SK-N-SH (cell line): ENCODE measurements around the gene HECTD4.

Experiments used
- FOXJ3 ChIP-seq: sonication (generic); formaldehyde crosslinking; IDR thresholded peaks from 2 replicates; pipeline ENCODE4 v1.5.1; 2020; ENCODE audit warnings: mild to moderate bottlenecking, missing genetic modification reagents
- GABPA ChIP-seq: IDR thresholded peaks from 2 replicates; pipeline ENCODE4 v1.4.0; 2012; ENCODE audit warnings: low read depth, mild to moderate bottlenecking
- MXI1 ChIP-seq: IDR thresholded peaks from 2 replicates; pipeline ENCODE4 v1.6.1; 2012; ENCODE audit warnings: mild to moderate bottlenecking, low read depth, low read length, improper control_type of control experiment
- POLR2AphosphoS5 ChIP-seq: IDR thresholded peaks from 2 replicates; pipeline ENCODE4 v1.6.1; 2012; ENCODE audit warnings: low read depth, low read length
- TF ChIP-seq, protein P1 (sequence below): fragments of 200-600 bp; sonication (generic); IDR thresholded peaks from 2 replicates; pipeline ENCODE4 v1.6.1; 2017; ENCODE audit warnings: antibody characterized with exemption, mild to moderate bottlenecking, moderate library complexity
- TF ChIP-seq, protein P2 (sequence below): IDR thresholded peaks from 2 replicates; pipeline ENCODE4 v1.6.1; 2012; ENCODE audit warnings: mild to moderate bottlenecking, low read depth, low read length, moderate library complexity

DNA sequence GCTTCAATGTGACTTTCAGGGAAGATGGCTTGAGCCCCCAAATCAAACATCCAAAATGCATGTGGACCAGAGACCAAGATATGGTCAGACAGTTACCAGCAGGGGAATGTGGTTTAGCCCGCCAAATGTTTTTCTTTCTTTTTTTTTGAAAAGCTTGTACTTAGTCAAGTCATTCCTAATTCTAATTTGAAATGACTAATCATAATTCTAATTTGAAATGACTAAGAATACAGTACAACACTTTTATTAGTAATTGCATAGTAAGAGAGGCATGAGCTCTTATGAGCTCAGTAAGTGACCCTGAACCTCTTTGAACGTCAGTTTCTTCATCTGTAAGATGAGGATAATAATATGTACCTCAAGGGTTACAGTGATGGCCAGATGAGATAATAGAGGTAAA is 72.4 kb downstream of the HECTD4 start:
- no peak for TF ChIP-seq POLR2AphosphoS5
- no peak for TF ChIP-seq FOXJ3 (CRISPR knock-in tag)
- no peak for TF ChIP-seq GABPA
- TF ChIP-seq, protein P1, sequence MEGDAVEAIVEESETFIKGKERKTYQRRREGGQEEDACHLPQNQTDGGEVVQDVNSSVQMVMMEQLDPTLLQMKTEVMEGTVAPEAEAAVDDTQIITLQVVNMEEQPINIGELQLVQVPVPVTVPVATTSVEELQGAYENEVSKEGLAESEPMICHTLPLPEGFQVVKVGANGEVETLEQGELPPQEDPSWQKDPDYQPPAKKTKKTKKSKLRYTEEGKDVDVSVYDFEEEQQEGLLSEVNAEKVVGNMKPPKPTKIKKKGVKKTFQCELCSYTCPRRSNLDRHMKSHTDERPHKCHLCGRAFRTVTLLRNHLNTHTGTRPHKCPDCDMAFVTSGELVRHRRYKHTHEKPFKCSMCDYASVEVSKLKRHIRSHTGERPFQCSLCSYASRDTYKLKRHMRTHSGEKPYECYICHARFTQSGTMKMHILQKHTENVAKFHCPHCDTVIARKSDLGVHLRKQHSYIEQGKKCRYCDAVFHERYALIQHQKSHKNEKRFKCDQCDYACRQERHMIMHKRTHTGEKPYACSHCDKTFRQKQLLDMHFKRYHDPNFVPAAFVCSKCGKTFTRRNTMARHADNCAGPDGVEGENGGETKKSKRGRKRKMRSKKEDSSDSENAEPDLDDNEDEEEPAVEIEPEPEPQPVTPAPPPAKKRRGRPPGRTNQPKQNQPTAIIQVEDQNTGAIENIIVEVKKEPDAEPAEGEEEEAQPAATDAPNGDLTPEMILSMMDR: no peak
- no peak for TF ChIP-seq MXI1
- TF ChIP-seq, protein P2, sequence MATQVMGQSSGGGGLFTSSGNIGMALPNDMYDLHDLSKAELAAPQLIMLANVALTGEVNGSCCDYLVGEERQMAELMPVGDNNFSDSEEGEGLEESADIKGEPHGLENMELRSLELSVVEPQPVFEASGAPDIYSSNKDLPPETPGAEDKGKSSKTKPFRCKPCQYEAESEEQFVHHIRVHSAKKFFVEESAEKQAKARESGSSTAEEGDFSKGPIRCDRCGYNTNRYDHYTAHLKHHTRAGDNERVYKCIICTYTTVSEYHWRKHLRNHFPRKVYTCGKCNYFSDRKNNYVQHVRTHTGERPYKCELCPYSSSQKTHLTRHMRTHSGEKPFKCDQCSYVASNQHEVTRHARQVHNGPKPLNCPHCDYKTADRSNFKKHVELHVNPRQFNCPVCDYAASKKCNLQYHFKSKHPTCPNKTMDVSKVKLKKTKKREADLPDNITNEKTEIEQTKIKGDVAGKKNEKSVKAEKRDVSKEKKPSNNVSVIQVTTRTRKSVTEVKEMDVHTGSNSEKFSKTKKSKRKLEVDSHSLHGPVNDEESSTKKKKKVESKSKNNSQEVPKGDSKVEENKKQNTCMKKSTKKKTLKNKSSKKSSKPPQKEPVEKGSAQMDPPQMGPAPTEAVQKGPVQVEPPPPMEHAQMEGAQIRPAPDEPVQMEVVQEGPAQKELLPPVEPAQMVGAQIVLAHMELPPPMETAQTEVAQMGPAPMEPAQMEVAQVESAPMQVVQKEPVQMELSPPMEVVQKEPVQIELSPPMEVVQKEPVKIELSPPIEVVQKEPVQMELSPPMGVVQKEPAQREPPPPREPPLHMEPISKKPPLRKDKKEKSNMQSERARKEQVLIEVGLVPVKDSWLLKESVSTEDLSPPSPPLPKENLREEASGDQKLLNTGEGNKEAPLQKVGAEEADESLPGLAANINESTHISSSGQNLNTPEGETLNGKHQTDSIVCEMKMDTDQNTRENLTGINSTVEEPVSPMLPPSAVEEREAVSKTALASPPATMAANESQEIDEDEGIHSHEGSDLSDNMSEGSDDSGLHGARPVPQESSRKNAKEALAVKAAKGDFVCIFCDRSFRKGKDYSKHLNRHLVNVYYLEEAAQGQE: no peak
